GM21717 (cell line): ENCODE results near the gene SLC22A9.

ENCODE experiments used
- ATAC-seq: cut with Tn5 transposase; IDR thresholded peaks from one replicate; pipeline ENCODE4 v1.9.1; 2021; ENCODE audit warnings: mild to moderate bottlenecking, moderate library complexity; ENCODE audit not compliant: unreplicated experiment

The SLC22A9 gene

GRCh38 chr11:63444160-63444559, 74.6 kb downstream of the SLC22A9 start:
- ATAC-seq, result no peak

- no peak for ATAC-seq
Observed at GRCh38 chr11:63445118-63445517, 75.5 kb downstream of the SLC22A9 start.

- ATAC-seq, result no peak
Observed at GRCh38 chr11:63445720-63446119, 76.1 kb downstream of the SLC22A9 start.

- no peak for ATAC-seq
Observed at GRCh38 chr11:63448646-63449045, 79.1 kb downstream of the SLC22A9 start.

- no peak for ATAC-seq
Observed at GRCh38 chr11:63459586-63459985, 90.0 kb downstream of the SLC22A9 start.
